NCI-H69 (cell line): Measurements from ENCODE around the gene SMOC1.
A peak's percentile ranks its signal among the peaks of the same experiment; 100 is the strongest.

Source experiments
- DNase-seq: peaks from one replicate; lab custom pipeline; 2025; lab: John Stamatoyannopoulos, UW

Gene SMOC1

DNA sequence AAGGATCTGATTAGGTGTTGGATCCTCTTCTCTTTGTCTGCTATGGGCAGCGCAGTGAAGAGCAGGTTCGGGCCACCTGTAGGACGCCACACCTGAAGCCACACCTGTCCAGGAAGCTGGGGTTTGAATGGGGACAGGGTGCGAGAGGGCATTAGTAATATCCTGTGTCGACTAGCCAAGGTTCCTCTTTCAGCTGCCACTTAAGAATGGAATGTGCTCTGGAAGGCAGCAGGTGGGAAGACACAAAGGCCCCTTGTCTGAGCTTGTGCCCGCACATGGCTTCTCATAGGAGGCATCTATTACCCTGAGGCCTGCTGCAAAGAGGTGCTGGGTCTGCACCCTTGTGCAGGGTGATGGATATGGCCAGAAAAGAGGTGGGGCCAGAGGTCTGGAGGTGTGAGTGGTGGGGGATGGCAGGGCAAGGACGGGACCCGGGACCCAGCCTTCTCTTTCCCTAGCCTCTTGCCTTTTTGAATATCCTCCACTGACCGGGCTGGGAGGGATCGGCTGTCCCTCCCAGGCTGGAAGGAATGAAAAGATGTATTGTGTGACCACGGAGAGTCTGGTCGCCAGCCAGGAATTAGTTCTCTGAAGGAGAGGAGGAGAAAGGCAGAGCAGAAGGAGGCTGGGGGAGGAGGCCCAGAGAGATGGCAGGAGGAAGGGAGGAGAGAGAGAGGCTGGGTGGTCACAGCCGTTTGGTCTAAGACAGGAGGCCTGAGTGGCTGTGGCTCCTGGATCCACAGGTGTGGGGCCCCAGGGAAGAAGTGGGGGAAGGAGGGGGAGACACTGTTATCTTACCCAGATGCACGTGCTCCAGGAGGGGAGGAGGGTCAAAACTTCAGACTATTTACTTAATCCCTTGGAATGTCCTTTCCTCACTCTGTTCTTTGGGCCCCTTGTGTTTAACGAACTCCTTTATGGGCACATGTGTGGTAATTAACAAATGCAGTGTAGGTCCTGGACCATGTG, 101.5 kb downstream of the SMOC1 start:
- DNase-seq, result no peak

DNA sequence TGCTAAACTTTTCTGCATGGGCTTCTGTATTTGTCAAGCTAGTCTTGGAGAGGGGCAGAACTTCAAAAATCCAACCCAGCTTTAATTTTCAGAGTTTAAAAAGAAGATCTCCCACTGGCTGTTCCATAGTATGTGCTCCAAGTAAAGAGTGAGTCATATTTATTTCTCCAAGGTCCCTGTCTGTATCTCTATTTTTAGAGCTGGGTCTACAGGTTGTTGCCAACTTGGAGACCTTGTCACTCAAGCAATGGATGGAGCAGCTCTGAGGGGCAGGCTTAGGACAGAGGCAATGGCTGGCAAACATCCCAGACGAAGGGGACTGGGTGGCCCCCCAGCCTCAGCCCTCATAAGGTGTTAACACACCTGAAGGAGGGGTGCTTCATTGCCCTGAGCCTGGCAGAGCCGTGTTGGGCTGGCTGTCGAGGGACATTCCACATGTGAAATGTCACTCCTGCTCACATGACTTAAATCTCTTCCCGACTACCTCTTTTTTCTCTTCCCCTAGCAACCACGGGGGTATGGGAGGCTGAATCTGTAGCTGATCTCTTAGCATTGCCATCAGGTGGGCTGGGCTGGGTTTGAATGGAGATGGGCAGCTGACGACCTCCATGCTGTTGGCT, 103.1 kb downstream of the SMOC1 start:
- no peak for DNase-seq

DNA sequence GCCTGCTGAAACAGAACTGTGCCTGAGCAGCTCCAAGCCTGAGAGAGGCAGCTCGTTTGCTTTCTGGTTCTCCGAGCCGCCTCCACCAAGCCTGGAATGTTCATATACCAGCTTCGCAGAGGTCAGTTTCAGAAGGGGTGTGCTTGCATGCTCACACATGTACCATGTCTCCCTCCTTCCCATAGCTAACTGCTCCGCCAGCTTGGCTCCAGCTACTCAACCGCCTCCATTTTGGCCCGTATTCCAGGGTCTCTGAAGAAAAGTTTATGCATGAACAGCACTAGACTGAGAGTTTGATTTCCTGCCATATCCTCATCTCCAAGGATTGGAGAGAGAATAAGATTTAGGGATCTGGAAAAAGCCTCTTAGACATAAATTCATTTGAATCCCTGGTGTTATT, 103.7 kb downstream of the SMOC1 start:
- DNase-seq, result no peak

DNA sequence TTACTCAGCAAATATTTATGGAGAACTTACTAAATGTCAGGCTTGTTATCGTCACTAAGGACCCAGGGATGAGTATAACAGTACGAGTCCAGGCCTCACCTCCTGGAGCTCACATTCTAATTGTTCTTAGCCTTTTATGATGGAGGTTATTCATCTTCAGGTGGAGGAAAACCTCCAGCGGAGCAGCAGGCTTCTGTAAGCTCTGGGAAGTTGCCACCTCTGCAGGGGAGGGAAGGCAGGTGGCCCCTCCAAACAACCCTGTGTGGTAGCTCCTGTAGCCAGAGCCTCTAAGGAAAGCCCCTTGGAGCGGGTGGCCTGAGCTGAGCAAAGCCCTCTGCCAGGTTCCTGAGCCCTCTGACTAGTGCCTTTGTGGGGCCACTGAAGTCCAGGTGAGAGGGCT, 104.1 kb downstream of the SMOC1 start:
- DNase-seq, result no peak

DNA sequence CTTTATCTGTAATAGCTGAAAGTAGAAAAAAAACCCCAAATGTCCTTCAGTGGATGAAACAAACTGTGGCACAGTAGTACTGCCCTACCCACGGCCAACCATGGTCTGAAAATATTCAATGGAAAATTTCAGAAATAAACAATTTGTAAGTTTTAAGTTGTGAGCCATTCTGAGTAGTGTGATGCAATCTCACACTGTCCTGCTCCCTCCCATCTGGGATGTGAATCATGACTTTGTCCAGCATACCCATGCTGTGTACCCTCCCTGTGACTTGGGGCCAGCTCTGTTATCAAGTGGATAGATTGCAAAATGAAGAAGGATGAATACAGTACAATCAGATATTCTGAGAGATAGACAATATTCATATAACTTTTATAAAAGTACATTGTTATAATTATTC, 106.2 kb downstream of the SMOC1 start:
- DNase-seq, result no peak

DNA sequence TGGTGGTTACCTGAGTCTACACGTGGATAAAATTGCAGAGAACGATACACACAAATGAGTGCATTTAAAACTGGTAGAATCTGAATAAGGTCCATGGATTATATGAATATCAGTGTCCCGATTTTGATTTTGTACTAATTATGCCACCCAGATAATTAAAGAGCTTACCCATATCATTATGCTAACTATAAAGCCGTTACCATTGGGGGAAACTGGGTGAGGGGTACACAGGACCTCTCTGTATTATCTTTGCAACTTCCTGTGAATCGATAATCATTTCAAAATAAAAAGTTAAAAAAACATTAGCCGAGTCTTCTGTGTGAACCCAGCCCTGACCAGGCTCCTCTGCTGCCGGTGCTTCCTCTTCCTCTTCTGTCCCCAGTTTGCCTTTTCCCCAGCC, 107.1 kb downstream of the SMOC1 start:
- no peak for DNase-seq

DNA sequence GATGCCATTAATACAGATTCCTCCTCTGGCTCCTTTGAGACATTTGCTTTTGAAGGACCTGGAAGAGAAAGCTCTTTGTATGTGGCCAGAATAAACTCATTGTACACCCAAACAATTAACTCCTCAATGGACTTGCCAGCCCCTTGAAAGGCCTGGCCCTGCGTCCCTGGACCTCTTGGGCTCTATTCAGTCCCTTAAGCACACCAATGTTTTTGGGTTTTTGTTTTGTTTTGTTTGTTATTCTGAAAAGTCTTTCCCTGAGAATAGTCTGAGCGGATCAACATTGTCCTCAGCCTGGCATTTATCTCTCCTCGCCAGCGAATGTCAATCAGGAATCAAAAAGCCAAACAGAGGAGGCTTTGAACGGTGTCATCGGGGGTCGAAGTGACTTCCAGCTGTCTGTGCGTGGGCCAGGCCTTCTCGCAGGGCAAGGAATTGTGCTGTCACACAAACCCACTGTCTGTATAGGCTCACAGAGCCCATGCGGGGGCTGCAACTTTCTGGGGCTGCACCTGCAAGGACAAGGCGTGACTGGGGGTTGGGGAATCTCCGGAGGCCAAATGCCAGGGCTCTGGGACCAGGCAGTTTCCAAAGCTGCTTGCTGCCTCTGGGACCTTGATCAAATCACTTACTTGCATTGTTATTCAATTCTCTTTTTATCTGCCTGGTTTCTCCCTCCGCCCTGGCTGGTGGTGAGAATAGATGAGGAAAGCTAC, 108.3 kb downstream of the SMOC1 start:
- DNase-seq, result no peak

DNA sequence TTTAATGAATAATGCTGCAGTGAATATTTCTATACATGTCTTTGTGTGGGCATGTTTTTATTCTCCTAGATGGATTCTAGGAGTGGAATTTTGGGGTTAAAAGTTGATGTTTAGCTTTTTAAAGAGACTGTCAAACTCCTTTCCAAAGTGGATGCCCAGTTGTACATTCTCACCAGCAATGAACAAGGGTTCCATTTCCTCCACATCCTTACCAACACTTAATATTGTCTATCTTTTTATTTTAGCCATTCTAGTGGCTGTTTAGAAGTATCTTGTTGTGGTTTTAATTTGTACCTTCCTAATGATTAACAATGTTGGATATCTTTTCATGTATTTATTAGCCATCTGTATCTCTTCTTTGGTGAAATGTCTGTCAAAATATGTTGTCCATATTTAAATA, 109.8 kb downstream of the SMOC1 start:
- DNase-seq, result no peak

DNA sequence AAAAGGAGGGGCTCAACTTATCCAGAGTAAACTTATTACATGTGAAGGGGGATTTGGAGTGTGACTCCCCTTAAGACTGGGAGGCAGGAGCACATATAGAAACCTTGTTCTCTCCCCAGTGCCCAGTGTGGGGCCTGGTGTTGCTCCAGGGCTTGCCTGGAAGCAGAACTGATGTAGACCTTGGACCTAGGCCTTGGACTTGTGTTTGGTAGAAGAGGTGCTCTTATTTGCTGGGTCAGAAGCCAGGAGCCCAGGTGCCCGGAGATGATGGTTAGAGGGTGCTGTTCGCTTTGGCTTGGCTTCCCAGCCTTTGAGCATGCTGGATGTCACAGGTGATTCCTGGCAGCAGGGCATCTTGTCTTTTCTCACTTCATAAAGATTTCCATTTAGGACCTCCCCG, 110.4 kb downstream of the SMOC1 start:
- no peak for DNase-seq

DNA sequence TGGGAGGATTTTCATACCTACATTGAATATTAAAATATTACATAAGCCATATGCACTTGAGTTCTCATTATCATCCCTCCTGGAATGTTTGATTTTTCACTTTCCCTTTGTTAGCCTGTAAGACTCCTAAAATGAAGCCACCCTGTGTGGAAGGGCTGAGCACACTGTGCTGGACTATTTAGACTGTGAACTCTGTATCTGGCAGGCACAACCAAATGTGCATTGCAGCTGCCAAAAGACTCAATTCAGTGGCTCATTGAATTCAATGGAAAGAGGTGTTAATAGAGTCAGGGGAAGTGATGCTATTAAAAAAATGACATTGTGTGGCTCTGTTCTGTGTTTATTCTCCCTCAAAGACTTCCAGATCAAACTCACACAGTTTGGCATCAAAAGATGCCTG, 111.1 kb downstream of the SMOC1 start:
- DNase-seq, result no peak

DNA sequence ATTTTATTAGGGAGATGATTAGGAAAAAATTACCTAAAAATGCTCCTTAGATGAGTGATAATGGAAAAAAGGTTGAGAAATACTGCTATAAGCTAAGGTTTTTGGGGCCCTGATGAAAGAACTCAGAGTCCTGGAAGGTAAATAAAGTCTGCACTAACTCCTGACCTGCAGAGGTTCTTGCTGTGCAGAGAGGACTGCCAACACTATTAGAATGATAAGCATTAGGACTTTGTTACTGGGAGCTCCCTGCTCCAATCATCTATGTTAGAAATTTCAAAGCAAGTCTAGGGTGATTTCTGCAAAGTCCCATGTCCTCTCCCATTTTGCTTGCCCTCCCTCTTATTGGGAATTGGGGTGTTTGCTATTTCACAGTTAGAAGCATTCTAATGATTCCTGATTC, 112.2 kb downstream of the SMOC1 start:
- no peak for DNase-seq

DNA sequence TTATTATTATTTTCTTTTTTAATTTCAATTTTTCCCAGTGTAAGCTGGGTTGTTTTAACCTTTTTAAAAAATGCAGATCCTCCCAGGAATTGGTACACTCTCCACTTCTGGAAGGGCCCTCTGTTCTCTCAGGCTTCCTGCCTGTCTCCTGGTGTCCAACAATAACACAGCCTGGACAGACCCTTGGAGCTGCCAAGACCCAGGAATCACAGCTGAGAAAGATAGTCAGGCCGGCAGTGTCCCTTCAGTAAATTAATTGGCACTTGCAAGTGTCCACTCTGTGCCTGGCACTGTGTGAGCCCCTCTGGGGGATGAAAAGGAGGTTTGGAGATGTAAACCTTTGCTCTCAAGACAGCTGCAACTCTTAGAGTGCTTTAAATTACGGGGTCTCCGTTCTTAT, 113.3 kb downstream of the SMOC1 start:
- no peak for DNase-seq

DNA sequence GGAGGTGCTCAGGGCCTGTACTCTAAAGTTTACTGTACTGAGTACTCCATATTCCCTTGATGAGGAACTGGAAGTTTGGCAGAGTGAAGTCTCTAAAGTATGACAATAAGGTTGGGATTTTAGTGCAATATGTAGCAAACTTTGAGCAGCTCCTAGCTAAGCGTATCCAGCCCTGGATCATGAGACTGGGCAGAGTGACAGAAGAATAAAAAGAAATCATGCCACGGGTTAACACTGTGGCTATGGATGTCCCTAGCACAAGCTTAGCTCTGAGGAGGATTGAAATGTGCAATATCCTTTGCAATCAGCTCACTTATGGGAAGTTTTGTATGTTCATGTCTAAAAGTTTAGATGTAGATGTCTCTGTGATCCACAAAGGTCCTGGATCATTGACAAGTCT, 114.1 kb downstream of the SMOC1 start:
- DNase-seq, result no peak

DNA sequence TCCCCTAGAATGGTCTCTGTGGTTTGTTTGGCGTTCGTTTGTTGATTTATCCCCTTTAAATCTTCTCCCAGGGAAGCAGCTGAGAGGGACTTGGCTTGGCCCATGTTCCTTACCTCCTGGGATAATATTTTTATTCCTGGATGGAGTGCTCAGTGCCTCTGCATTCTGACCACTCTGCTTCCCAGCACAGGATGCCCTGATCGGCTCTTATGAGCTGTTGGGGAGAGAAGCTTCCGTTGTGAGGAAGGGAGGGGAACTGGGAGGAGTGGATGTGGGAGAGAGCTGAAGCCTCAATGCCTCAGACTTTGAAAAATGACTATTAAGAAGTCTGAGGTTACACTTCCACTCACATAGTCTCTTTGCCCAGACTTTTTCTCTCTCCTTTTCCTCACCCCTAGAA, 114.8 kb downstream of the SMOC1 start:
- no peak for DNase-seq

DNA sequence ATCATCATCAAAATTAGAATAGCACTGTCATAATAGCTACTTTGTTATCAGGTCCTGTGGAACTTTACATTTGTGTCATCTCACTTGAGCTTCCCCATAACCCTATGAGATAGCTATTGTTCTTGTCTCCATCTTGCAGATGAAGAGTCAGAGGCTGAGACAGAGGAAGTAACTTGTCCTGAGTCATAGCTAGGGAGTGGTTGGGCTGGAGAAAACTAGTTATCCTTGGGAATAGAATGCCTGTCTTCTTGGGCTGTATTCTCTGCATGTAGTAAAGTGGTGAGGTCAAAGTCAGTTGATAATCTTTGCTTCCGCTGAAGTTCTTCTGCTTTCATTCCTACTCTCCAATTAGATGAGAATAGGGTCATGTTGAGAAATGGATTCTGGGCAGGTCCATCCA, 117.0 kb downstream of the SMOC1 start:
- DNase-seq, result no peak

DNA sequence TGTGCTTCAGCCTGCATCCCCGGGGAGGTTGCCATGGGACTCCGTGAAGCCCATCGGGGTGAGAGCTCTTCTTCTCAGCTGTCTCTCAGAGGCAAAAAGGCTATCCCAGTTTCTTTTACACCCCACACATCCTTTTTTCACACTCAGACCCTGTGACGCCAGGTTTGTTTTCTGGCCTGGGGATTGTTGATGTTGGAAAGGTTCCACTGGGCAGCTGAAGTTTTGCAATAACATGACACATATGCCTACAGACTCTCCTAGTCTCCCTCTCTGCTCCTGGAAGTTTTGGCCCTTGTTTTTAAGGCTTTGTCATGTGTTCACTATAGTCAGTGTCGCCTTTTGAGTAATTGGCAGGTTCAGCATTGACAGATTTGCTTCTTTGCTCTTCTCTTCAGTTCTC, 118.6 kb downstream of the SMOC1 start:
- DNase-seq, result peak; percentile 94

DNA sequence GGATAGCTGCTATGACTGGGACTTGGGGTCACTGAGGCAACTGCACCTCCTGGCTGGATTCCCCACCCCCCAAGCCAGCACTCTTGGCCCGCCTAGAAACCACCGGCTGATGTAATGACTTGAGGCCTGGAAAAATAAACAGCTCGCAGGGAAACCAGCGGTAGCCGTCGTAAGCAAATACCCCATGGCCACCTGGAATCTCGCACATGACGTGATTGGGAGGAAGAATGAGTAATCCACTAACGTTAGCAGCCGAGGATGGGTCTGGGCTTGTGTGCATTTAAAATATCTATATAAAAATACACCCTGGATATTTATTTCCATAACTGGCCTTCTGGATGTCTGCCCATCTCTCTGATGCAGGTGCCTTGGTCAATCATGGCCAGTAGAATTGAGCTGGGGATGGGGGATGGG, 120.1 kb downstream of the SMOC1 start:
- DNase-seq, result peak; percentile 99

DNA sequence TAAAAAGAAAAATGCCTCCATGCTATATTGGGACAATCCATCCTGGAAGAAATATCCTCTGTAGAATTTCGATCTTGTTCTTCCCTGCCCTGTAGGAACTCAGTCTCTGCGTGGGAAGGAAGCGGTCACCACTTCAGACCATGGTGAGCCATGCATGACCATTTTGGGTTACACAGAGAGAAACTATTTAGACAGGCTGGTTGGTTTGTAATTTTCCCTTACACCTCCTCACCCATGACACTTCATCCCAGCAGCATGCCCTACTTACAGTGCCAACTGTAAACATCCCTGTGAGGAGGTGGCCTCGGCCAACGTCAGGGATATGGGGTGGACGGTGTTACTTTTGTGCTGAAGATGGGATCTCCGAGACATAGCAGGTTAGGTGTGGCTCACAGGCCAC, 121.4 kb downstream of the SMOC1 start:
- no peak for DNase-seq

DNA sequence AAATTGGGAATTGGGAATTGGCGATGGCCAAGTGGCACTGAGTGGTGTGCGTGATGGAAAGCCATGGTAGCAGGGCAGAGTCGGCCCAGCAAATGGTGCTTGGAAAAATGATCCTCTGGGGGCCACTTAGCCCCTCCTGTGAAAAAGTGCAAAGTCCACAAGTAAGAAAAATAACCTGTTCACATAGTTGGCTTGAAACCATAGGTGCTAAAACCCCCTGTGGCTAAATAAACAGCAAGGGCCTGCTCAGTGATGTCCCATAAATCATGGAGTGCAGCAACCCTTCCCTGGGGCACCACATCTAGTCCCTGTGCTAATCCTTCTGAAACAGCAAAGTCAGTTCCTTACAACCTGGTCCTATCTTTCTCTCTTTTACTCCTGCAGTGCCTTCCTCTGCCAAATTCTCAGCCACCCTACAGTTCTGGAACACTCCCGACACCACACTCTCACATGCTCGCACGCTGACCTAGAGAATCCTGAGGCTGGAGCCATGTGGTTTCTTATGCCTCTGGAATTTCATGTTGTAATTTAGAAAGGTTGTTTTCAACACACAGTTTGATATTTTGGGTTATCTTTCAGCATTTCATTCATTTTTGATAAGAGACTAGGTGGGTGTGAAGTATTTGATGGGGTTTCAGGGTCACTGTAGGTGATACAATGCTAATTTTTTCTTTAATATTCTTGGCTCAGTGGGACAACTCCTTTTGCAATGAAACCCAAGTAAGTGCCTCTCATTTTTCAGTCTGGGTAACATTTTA, 123.6 kb downstream of the SMOC1 start:
- peak; percentile 98 for DNase-seq

DNA sequence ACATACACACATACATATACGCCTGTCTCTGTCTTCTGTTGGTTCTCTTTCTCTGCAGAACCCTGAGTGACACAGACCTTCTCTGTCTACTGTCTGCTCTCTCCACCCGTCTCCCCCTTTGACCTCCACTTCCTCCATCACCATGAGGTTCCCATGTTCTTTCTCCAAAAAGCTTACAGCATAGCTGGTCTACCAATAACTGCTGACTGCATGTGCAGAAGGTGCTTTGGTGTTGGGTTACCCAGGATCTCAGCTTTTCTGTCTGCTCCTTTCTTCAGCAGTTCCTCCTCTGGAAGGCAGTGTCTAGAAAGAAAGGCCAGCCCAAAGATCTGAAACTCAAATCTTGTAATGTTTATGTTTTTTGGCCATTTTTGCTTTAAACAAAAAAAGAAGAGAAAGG, 125.6 kb downstream of the SMOC1 start:
- DNase-seq, result peak; percentile 46

DNA sequence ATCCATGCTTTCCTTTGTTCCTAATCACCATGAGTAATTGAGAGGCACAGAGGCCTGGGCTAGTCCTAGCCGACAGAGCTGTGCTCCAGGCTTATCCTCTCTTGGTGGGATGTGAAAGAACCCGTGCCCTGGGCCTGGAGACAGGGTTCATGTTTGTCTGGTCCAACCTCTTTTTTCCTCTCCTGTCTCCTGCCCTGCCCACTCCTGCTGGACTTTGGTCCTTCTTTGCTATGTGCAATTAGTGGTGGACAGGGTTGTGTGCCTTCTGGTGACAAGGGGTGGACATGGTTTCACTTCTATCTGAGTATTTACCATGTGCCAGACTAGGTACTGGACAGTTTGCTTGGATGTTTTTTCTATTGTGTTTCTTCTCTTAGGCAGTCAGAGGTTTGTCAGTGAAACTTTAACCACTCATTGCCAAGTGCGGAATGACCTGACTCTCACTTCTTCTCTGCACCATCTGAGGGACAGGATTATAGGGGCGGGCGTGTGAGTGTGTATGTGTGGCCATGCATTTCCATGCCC, 126.1 kb downstream of the SMOC1 start:
- peak; percentile 24 for DNase-seq

DNA sequence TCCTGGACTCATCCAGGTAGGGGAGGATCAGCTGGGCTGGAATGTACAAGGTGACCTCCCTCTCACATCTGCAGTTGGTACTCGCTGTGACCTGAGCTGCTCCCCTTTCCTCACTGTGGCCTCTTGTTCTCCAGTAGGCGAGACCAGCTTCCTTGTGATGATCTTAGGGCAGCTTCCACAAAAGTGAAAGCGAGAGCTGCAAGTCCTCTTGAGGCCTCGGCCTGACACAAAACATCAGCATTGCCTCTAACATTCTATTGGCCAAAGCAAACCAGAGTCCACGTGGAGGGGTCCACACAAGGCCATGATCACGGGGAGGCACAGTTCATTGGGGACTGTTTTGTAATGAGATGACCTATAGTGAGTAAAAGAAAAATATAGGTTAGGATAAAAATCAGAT, 127.5 kb downstream of the SMOC1 start:
- peak; percentile 37 for DNase-seq
